D341Med (cell line): ENCODE data around the gene JHY.
"Not testable (repeated sequence)": the region's sequence is repeated elsewhere in the genome, so short reads cannot be mapped to it uniquely, and the experiment has no call there.

ENCODE experiments used
- DNase-seq: peaks from one replicate; pipeline ENCODE4 v3.0.0; 2012; ENCODE audit warnings: low spot score

JHY gene

DNA sequence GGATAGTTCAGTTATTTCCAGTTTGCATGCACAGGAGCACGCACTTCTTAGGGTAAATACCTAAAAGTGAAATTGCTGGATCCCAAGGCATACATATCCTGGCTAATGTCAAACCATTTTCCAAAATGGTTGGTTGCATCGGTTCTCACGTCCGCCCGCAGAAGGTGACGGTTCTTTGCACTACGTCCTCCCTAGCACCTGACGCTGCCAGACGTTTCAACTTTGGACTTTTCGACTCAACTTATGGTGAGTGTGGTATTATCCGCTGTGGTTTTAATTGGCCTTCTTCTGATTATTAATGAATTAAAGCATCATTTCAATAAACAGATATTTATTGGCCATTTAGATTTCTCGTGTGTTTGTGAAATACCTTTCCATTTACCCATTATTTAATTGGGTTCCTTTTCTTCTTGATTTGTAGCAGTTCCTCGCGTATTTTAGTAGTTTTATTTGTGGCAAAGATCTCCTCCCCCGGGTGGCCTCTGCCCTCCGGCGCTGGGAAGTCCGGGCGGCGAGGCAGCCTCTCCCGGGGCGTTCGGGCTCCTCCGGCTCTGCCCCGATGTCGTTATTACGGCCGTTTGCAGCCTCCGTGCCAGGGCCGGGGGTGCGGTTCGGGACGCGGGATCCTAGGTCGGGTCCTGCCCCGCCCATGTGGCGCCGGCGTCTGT is at the start of gene JHY:
TSS of gene JHY (plus strand) at position 571 of the 668 bp plus-strand sequence. CDS start 3,091 bp downstream, outside the sequence.
- DNase-seq = no peak

DNA sequence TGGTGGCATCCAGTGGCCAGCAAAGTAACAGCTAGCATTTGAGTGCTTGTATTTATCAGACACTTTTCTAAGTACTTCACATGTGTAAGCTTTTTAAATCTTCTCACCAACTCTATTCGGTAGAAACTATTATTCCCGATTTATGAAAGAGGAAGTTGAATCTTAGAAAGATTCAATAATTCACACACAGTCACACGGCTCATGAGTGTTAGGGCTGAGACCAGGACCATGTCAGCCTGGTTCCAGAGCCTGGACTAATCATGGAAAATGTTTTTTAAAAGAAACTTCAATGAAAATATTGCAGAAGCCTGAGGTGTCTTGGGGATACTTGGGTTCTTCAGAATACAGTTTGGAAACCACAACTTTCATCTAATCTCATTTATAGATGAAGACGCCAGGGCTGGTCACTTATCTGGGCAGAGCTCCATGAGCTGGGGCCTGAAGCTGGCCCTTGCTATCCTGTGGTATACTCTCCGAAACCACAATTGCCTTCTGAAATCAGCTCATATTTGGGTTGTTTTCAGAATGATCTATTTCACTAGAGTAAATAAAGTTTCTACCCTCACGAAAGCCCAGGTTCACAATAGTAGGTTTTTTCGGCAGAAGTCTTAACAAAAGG is 48.6 kb upstream of the JHY start:
- no peak for DNase-seq

DNA sequence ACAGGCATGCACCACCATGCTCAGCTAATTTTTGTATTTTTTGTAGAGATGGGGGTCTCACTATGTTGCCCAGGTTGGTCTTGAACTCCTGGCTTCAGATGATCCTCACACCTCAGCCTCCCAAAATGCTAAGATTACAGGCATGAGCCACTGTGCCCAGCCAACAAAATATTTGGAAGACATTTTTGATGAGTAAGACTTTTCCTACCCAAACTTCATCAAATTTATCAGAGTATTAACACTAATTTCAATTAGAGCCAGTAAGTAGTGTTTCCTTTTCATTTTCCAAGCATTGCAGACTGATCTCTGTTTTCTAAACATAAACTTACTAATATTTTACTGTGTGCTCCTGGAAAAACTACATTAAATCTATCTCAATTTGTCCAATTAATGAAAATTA is 45.6 kb upstream of the JHY start:
- no peak for DNase-seq

DNA sequence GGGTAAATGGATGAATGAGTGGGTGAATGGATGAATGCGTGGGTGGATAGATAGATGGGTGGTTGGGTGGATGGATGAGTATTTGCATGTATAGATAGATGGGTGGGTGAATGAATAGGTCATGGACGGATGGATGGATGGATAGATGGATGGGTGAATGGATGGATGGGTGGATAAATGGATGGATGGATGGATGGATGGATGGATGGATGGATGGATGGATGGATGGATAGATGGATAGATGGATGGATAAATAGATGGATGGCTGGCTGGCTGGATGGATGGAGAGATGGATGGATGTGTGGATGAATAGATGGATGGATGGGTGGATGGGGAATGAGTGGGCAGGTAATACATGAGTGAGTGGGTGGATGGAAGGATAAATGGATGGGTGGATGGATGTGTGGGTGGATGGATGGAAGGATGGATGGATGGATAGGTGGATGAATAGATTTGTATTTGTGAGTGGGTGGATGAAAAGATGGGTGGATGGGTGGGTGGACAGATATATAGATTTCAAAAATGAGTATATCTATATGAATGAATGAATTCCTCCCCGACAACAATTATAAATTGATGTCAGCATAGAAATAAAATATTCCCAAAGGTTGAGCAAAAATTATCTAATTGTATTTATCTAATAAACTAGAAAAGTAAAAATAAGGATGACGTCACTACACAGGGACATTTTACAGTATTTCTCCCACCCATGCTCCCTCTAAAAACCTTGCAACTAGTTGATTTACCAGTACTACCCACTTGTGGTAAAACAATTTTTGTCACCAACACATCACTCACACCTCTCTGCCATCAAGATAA is 44.8 kb upstream of the JHY start:
- DNase-seq = no peak

DNA sequence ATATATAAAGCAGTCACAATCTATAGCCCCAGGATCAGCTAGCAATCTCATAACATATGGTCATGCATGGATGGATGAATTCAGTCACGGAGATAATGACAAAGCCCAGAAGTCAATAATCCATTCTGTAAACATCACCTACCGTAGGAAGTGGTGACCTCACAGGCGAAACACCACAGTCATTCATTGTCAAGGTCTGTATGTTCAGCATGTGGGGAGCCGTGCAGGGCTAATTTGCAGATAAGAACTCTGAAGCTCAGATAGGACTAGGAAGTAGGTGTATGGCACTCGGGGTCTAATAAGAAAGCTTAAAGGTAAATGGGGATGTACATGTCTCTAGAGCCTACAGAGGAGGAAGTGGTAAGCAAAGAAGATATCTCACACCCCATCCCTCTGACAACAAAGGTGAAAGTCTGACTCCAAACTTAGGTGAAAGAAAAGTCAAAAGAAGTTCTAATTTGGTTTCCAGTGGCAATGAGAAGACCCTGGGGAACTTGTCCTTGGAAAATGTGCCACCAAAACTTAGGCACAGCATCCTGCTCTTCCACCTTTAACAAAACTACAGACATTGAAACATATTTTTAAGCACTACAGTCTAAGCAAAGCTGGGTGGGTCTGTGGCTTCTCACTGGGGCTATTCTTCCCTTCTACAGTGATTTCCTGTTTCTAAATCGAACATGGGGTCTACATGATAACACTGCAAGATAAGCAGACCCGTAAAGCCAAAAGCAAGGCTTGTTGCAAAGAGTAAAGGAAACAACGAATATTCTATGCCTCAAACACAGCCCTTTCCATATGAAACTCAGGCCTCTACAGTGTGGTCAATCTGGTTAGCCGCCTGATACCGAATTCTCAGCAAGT is 39.0 kb upstream of the JHY start:
- no peak for DNase-seq

DNA sequence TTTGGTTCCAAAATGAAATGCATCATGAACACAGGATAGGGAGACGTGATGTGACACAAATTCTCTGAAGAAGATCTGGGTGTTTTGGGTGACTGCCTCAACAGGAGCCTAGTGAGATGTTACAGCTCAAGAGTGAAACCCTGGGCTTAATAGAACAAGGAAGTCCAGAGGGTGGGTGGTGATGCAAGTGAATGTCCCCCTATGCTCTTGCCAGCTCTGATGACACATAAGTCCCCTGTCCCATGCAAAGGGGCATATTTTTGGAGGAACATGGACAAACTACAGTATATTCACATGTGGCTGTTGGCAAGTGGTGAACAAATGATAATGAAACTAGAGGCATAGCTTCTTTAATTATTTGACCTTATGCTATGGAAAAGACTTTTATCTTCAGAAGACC is 35.1 kb upstream of the JHY start:
- DNase-seq = no peak

DNA sequence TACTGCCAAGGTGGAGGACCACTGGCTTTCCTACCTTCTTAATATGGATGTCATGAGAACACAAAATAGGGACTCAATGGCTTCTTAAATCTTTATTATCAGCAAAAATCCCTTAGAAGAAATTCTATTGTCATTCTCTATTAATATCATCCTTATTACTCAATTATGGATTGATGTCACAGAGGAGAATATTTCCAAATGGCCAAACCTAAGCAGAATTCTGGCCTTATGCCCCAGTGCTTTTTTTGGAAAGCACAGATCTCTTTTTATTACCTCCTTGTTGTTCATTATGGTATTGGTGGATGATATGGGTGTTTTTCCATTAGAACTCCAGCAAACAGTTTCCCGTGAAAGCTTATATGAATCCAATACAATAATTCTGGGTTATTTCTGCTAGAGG is 34.4 kb upstream of the JHY start:
- no peak for DNase-seq

DNA sequence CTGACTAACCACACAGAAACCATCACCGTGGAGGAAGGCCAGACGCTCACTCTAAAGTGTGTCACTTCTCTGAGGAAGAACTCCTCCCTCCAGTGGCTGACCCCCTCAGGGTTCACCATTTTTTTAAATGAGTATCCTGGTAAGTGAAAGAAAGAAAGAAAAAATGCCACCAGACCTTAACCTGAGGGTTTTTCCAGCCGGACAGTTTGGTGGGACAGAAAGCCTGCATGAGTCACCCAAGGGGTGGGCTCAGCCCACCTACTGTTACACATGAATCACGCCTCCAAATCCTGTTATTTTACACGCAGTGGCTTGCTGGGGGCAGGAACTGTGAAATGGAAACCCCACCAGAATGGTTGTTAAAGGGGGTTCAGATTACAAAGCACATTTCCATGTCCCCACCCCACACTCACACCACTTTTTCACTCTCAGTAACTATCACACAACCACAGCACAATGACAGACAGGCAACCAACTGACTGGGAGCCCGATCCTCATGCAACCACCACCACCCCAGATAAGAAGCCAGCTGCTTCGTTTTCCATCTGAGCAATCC is 32.4 kb upstream of the JHY start:
- DNase-seq = no peak

DNA sequence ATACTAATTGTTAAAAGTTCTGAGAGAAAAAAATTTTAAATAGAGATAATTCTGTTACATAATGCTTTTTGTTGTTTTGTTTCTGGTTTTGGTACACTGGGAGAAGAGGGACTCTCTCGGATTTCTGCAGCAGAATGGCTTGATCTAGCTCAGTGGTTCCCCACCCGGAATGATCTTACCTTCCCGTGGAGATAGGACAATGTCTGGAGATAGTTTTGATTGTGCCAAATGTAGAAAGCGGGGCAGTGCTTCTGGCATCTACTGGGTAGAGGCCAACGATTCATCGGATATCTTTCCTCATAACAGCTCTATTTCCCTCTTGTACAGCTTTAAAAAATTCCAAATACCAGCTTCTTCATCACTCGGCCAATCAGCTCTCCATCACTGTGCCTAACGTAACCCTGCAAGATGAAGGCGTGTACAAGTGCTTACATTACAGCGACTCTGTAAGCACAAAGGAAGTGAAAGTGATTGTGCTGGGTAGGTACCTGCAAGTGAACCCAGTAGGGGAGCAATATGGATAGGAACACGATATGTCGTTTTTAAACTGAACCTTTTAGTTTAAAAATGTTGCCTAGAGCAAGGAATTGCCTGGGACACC is 31.1 kb upstream of the JHY start:
- no peak for DNase-seq

DNA sequence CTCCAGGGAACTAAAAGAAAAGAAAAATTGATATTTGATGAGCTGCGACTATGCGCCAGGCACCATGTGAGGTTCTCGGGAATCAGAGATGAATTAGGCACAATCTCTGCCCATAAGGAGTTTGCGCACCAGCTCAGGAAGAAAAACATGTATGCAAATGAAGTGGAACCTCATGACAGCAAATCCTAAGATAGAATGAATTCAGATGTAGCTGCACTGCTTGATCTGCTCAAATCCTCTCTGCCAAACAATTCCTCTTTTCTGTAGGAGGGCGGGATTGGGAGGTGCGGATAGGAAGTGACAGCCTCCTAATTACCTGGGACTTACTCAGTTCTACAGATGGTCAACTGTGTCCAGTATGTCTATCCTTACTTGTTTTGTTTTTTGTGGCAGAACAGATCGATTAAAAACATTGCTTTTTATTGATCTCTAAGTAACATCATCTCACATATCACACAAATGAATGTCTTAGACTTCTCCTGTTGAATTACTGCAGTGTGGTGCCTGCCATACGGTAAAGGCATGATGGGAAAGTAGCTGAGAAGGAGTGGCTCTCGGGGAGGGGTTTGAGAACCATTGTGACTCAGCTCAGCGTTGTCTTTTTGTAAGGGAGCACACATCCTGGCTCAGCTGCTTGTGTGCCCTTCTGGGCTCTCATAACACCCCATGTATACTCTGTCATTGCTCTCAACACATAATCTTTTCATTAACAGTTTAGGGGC is 30.3 kb upstream of the JHY start:
- DNase-seq = no peak

DNA sequence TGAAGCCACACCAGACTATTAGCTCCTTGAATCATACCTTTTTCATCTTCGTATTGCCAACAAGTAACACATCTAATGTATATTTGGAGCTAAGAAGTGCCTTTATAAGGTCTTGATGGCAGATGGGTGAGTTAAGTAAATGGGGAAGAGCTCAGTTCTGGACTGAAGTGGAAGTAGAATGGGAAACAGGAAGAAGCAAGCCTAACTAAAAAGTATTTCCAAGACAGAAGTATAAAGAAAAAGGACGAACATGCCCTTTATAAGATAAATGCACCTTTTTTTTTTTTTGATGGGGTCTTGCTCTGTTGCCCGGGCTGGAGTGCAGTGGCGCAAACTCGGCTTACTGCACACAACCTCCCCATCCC is 29.8 kb upstream of the JHY start:
- no peak for DNase-seq

DNA sequence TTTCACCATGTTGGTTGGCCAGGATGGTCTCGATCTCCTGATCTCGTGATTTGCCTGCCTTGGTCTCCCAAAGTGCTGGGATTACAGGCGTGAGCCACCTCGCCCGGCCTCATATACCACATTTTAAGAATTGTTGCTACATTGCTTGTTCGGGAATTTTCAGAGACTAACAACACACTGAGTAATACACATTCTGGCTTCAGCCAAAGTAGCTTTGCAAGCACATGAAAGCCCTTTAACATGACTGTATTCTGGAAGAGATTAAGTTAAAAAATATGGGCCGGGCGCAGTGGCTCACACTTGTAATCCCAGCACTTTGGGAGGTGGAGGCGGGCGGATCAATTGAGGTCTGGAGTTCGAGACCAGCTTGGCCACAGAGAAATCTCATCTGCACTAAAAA is 29.3 kb upstream of the JHY start:
- DNase-seq = no peak

DNA sequence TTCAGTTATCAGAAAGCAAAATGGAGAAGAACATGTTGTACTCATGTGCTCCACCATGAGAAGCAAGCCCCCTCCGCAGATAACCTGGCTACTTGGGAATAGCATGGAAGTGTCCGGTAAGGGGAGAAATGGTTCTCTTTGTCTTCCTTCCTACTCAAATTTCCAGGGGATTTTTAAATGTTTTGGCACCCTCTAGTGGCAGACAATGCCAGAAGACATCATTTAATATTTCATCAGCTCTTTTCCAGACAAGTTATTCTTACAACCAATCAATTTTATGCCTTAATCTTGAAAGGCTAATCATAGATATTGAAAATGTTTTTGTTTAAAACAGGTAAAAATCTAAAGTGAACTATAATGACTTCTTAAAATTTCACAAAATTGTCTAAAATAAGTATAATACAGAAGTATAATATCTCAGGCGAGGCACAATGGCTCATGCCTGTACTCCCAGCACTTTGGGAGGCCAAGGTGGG is 28.6 kb upstream of the JHY start:
- DNase-seq = peak; percentile 60

DNA sequence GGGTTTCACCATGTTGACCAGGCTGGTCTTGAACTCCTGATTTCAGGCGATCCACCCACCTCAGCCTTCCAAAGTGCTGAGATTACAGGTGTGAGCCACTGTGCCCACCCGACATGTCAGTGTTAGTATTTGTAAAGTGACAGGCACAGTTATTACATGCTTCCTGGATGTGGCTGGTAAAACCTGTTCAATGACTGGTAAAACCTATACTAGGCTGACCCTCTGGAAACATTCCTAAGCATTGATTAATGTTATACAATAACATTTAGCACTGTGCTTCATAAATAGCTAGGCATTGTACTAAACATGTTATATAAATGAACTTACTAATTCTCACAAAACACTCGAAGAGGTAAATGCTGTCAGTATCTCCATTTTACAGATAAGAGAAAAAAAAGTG is 20.9 kb upstream of the JHY start:
- DNase-seq = no peak

DNA sequence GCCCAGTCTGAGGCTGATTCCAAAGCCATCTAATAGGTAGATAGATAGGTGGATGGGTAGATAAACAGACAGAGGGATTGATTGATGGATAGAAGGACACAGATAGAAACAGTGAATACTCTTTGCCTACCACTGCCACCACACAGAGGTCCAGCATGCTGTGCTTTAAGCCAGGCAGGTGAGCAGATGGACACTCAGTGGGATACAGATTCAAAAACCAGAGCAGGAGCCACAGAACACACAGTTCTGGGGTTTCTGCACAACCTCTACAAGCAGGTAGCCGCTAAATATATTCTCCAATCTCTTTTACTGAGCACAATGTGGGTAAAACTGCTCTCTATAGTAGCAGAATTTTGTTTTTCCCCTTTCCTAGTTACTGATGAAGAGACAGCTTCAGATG is 20.5 kb upstream of the JHY start:
- DNase-seq = no peak

DNA sequence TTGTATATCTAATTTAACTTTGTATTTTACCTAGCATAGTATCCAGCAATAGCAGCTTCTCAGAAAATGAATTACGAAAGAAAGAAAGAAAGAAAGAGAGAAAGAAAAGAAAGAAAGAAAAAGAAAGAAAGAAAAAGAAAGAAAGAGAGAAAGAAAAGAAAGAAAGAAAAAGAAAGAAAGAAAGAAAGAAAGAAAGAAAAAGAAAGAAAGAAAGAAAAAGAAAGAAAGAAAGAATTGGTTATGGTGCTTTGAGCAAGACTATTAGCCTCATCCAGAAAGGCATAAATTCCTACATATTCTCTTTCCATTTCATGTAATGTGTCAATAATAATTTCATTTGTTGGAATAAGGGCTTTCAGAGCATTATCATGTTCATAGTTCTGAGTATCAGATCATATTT is 19.4 kb upstream of the JHY start:
- DNase-seq = not testable (repeated sequence)

DNA sequence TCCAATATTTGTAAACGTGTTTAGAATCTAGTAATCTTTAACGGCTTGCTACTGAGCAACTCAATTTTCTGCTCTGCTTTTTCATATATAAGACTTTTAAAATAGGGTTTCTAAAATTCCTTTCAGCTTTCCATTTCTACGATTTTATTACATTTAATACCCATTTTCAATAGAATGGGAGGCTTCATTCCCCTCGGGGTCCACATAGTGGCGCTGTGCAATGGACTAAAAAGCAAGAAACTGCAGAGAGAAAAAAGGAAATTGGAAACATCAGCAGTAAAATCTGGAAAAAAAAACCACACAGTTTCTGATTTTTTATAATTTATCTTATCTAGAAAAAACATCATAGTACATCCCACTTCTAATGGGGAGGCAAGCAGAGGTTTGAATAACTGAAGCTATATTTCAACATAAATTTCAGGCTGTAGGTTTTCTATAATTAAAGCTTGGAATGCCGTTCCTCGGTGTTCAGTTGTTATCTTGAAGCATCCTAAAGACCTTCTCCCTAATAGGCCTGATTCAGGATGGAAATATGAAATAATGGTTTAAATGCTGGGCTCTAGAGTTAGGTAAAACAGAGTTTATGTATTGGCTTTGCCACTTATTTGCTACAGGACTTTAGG is 18.7 kb upstream of the JHY start:
- peak; percentile 39 for DNase-seq

DNA sequence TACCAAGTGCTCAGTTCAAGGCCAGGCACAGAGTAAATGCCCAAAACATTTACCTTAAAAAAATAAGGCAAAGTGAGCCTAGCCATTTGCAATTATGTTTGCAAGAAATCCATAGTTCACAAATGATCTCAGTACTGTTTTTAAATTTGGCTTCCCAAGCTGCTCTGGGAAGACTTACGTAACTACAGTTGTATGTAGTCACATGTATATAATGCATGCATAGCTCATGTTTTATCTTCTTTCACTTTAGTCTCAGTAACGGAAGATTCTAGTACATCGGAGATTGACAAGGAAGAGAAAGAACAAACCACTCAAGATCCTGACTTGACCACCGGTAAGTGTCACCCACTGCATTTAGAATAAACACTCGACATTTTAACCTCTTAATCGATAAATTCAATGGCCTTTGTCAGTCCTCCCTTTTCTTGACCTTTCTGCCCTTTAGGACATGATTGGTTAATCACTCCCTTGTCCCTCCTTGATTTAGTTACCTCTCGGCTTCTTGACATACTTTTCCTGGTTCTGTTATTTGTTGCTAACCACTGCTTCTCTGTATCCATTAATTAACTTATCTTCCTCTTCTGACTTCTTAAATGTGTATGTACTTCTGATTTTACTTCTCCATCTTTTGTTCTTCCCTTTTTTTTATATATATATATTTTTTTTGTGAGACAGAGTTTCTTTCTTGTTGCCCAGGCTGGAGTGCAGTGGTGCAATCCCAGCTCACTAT is 18.0 kb upstream of the JHY start:
- DNase-seq = no peak

DNA sequence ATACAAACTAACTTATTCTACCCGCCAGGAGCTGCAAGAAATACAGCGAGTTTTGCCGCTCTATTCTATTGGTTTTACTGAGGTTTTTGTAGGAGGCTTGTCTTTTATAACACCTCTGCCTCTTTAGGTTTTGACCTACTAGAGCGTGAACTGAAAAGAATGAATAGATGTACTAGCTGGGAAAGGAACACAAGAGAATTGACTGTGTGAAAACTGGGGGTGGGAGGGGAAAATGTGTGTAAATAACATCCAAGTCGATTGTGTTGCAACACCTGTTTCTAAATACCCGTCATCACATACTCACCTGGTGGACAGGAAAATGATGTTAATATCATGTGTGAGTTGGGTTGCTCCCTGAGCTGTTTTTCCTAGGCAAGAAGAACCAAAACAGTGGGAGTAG is 12.9 kb upstream of the JHY start:
- DNase-seq = no peak

DNA sequence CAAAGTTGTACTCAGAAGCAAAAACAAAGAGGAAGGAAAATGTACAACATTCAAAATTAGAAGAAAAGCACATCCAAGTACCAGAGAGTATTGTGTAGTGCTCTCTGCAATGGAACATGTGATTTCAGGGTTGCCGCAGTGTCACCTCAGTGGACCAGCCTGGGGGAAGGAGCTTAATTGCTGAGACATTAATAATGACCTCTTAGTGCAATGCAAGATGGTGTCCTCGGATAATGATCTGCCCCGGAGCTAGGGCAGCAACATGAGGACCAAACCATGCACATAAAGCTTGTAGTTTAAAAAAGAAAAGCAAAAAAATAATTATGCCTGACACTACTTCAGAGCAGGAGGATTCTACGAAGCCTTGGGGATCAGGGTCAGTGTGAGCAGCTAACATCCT is 11.3 kb upstream of the JHY start:
- DNase-seq = no peak
